GM19023 (cell line): ENCODE data around the gene KAT5.
"Not testable (repeated sequence)": the region's sequence is repeated elsewhere in the genome, so short reads cannot be mapped to it uniquely, and the experiment has no call there.

ENCODE experiments used
- ATAC-seq: cut with Tn5 transposase; IDR thresholded peaks from one replicate; pipeline ENCODE4 v1.9.1; 2021; ENCODE audit warnings: mild to moderate bottlenecking, moderate library complexity; ENCODE audit not compliant: unreplicated experiment

The KAT5 gene

DNA sequence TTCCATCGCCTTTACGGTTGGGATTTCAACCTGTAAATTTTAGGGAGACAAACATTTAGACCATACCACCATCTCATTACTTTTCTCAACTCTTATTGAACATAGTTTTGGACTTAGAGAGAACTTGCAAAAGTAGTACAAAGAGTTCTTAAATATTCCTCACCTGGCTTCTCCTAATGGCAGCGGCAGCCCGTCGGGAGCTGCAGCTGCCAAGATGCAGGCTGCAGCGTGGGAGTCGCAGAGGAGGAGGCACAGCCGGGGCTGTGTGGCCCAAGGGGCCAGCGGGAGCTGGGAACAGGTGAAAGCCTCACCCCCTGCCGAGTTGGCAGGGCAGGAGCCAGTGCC lies 31.6 kb downstream of the KAT5 start:
- no peak for ATAC-seq

DNA sequence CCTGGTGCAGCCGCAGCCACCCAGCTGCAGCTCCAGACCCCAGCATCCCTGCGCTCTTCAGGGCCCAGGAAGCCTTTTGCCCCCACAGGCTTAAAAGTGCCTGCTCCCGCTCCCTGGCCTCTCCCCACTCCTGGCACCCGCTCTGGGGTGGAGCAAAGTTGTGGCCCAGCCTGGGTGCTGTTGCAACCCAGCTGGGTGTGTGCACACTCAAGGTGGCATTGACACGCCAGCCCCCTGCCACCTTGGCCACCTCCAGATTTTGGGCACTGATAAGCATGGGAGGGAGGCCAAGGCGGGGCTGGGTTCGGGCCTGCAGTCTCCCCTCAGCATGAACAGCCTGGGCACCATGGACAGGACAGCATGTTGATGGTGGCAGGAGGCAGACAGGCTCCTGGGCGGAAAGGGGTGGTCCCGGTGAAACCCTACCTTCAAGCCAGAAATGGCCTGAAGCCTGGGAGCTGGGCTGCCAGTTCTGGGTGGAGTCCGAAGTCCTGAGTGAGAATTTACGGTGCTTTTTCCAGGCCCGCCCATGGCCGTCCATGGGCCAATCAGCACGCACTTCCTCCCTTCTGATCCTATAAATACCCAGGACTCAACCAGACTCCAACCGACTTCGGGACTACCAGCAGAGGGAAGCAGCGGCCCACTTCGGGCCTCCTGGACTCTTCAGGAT lies 32.1 kb downstream of the KAT5 start:
- no peak for ATAC-seq

DNA sequence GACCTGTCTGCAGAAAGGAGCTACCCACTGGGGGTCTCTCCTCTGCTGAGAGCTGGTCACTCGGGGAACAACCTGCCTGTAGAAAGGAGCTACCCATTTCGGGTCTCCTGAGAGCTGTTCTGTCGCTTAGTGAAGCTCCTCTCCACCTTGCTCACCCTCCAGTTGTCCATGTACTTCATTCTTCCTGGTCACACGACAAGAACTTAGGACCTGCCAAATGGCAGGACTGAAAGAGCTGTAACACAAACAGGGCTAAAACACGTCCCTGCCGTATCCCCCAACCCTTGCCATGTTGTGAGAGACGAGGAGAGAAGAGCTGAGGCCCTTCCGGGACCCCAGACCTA lies 32.6 kb downstream of the KAT5 start:
- ATAC-seq: no peak

DNA sequence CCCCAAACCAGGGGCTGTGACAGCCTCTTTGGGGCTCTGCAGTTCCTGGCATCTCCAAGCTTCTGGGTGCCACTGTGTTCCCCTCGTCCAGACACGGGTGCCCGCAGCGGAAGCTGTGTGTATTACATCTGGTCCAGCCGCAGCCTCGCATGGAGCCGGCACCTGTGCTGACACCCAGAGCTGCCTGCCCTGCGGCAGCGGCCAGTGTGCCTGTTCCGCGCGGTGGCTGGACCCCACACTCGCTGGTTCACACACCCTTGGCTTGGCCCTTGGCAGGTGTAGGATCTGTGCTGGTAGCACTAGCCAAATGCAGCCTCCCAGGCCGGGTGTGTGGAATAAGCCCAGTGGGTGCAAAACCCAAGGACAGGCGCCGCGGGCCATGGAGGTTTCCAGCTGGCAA lies 33.0 kb downstream of the KAT5 start:
- ATAC-seq: no peak

DNA sequence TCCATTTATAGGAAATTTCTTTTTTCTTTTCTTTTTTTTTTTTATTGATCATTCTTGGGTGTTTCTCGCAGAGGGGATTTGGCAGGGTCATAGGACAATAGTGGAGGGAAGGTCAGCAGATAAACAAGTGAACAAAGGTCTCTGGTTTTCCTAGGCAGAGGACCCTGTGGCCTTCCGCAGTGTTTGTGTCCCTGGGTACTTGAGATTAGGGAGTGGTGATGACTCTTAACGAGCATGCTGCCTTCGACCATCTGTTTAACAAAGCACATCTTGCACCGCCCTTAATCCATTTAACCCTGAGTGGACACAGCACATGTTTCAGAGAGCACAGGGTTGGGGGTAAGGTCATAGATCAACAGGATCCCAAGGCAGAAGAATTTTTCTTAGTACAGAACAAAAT lies 50.1 kb downstream of the KAT5 start:
- ATAC-seq: not testable (repeated sequence)

DNA sequence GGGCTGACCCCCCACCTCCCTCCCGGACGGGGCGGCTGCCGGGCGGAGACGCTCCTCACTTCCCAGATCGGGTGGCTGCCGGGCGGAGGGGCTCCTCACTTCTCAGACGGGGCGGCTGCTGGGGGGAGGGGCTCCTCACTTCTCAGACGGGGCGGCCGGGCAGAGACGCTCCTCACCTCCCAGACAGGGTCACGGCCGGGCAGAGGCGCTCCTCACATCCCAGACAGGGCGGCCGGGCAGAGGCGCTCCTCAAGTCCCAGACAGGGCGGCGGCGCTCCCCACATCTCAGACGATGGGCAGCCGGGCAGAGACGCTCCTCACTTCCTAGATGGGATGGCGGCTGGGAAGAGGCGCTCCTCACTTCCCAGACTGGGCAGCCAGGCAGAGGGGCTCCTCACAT lies 50.8 kb downstream of the KAT5 start:
- not testable (repeated sequence) for ATAC-seq

DNA sequence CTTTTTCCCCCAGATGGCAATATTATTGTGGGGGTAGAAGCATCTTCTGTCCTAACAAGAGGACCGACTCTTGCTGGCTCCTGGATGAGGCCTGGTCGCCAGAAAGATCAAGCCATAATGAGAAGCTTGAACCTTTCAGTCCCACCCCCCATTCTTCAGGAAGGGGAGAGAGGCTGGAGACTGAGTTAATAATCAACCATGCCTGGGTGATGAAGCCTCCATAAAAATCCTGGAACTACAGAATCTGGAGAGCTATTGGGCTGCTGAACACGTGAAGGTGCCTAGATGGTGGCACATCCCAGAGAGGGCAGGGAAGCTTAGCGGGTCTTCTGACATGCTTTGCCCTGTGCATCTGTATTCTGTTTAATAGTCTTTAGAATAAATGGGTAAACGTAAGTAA lies 52.4 kb downstream of the KAT5 start:
- ATAC-seq: no peak

DNA sequence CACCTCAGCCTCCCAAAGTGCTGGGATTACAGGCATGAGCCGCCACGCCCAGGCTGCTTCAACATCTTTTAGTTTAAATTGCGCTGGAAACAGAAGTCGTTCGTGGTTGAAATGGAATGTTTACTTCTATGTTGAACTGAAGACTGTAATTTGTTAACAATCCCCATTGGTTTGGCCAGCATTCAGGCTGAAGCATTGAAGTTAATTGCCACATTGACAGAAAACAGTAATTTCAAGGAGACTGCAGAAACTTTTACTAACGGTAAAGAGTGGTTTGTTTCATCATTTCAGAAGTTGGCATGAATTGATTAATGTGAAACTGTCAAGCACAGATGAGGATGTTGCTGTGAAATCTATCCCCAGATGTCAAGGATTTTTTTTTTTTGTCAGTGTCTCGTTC lies 54.5 kb downstream of the KAT5 start:
- no peak for ATAC-seq

DNA sequence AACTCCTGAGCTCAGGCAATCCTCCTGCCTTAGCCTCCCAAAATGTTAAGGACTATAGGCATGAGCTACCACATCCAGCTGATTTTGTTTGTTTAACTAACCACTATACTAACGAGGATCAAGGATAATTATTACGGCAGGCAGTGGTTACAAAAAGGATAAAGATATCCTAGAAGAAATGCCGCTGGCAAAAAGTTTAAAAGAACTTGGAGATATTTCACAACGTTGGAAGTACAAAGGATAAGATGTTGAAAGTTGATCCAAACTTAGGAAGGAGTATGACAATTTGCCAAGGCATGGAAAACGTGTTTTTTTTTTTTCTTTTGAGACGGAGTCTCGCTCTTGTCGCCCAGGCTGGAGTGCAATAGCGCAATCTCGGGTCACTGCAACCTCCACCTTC lies 55.4 kb downstream of the KAT5 start:
- no peak for ATAC-seq

DNA sequence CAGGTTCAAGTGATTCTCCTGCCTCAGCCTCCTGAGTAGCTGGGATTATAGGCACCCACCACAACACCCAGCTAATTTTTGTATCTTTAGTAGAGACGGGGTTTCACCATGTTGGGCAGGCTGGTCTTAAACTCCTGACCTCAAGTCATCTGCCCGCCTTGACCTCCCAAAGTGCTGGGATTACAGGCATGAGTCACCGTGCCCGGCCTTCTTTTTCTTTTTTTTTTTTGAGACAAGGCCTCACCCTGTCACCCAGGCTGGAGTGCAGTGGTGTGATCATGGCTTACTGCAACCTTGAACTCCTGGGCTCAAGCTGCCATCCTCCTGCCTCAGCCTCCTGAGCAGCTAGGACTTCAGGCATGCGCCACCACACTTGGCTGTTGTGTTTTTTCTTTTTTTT lies 55.8 kb downstream of the KAT5 start:
- ATAC-seq: not testable (repeated sequence)
